Ovary (tissue), 3 donors: Measurements from ENCODE around the gene ANKMY1.

Experiments used
- EP300 ChIP-seq: sonication (generic); formaldehyde crosslinking; IDR thresholded peaks from one replicate; pipeline ENCODE4 v1.6.1; 2017; ENCODE audit warnings: antibody characterized with exemption
- TF ChIP-seq, protein P1 (sequence below), 3 donors: fragments of 450-650 bp in 2 of 3; fragments of 200-600 bp in 1 of 3; IDR thresholded peaks; one replicate each; pipeline versions ENCODE4 v1.5.1 to v1.8.0; 2016 to 2022; ENCODE audit warnings: antibody characterized with exemption in 3 of 3, mild to moderate bottlenecking in 1 of 3
- donor health status: DM: no; HTN: no; CAD: no.

DNA sequence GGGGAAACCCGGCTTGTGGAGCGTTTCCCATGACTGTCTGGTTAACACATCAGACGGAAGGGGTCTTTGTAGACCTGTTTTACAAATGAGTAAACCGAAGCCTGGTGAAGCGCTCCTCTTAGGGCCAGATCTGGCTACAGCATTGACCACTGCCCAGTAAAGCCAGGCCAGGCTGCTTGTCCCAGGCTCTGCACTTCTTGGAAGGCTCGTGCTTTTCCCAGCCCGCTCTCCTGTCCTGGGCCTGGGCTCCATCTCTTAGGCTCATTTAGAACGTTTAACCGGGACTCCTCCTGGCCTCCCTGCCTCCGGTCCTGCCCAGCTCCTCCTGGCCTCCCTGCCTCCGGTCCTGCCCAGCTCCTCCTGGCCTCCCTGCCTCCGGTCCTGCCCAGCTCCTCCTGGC lies 117.5 kb downstream of the ANKMY1 start:
- TF ChIP-seq, protein P1, sequence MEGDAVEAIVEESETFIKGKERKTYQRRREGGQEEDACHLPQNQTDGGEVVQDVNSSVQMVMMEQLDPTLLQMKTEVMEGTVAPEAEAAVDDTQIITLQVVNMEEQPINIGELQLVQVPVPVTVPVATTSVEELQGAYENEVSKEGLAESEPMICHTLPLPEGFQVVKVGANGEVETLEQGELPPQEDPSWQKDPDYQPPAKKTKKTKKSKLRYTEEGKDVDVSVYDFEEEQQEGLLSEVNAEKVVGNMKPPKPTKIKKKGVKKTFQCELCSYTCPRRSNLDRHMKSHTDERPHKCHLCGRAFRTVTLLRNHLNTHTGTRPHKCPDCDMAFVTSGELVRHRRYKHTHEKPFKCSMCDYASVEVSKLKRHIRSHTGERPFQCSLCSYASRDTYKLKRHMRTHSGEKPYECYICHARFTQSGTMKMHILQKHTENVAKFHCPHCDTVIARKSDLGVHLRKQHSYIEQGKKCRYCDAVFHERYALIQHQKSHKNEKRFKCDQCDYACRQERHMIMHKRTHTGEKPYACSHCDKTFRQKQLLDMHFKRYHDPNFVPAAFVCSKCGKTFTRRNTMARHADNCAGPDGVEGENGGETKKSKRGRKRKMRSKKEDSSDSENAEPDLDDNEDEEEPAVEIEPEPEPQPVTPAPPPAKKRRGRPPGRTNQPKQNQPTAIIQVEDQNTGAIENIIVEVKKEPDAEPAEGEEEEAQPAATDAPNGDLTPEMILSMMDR (IDR thresholded peaks at IDR 0.05) = no peak
- TF ChIP-seq EP300 = no peak
